Glomerular endothelial cell (primary cell): ENCODE measurements around the gene MGAT5. TPM values are rescaled to one million over a fixed set of nuclear protein-coding genes. Genes with fewer than 3 reads are reported as not detected.
"Not testable (repeated sequence)": the region's sequence is repeated elsewhere in the genome, so short reads cannot be mapped to it uniquely, and the experiment has no call there.

ENCODE experiments used
- DNase-seq: peaks from one replicate; pipeline ENCODE4 v3.0.0-alpha.2; 2011; ENCODE audit warnings: low read depth, low spot score; ENCODE audit errors: extremely low read depth
- total RNA-seq: library from RNA; depleted of rRNA; stranded (reverse); fragments of >200 nt; gene quantifications from 2 replicates; pipeline ENCODE4 v1.2.3, GENCODE V29; 2015

MGAT5 gene
- total RNA-seq, 1 donor from 2014 or later, result 75.1 TPM

DNA sequence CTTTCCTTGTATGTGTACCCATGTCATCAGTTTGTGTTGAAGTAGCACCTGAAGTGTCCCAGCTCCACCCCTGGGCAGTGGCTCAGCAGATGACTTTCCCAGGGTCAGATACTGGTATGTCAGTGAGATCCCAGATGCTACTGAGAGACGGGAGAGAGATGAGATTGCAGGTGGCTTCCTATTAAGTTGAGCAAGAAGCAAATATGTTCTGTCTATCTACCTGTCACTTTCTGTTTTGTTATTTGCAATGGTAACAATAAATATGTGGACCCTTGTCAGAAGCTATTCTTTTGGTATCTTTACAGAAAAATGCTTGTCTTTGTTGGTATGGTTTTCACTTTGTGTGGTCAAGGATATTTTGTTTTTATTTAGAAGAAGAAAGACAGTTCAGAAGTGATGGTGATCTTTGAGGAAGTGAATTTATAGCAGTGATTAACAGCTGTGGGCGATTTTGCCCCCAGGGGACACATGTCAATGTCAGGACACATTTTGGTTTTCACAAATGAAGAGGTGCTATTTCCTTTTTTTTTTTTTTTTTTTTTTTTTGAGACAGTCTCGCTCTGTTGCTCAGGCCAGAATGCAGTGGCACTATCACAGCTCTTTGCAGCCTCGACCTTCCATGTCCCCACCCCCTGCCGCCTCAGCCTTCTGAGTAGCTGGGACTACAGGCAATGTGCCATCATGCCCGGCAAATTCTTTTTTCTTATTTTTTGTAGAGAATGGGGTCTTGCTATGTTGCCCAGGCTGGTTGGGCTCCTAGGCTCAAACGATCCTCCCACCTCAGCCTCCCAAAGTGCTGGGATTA, 21.4 kb downstream of the MGAT5 start:
- DNase-seq, result no peak

DNA sequence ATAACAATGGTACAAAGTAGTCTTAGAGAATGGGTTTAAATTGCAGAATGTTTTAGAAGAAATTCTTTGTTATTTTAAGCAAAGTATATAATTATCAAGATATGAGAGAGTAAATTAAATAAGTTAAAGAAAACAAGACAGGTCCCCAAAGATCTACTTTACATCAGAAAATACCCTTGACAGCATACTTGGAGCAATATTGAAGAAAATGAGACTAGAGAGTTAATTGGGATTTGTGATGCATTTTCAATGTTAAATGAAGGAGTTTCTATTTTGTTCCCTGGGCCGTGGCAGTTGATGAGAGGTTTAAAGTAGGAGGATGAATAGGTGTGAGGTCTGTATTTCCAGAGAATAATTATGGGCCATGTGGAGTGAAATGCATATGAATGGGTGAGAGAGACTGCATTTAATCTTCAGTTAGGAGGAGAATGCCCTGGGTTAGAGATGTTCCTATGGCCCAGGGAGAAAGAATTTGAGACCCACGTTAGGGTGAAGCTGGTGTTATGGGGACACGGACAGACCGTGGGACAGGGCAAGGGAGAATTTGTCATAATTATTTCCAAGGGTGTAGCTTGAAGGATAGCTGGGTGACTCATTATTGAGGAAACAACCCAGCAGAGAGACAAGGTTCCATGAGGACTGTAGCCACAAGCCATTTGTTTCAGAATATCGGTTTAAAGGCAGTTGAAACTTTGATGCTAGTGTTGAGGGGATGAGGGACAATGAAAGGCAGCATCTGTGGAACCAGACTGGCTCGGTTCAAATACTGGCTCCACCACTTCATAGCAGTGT, 22.7 kb downstream of the MGAT5 start:
- DNase-seq, result no peak

DNA sequence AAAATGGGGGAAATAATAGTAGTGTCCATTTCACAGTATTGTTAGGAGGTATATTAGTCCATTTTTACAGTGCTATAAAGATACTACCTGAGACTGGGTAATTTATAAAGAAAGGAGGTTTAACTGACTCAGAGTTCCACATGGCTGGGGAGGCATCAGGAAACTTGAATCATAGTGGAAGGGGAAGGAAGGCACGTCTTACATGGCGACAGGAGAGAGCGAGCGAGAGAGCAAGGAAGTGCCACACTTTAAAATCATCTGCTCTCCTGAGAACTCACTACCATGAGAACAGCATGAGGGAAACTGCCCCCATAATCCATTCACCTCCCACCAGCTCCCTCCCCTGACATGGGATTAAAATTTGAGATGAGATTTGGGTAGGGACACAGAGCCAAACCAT, 23.4 kb downstream of the MGAT5 start:
- no peak for DNase-seq

DNA sequence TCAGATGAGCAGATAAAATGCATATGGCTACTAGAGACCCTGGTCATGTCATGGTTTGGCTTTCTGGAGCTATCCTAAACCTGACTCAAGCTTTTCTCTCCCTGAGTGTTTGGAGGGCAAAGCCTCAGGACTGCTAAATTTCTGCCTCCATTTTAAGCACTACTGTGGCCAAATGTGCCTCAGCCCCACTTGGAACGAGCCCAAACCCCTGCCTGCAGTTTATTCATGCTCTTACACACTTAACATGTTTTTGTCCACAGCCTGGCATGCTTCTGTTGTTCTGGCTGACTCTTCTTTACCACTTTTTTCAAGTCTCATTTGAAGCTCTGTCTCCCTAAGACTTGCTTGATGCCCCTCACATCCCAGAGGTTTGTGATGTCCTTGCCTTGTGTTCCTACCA, 24.7 kb downstream of the MGAT5 start:
- no peak for DNase-seq

GRCh38 chr2:134279417-134279816, 25.5 kb downstream of the MGAT5 start:
- DNase-seq, result no peak

GRCh38 chr2:134280231-134280630, 26.4 kb downstream of the MGAT5 start:
- no peak for DNase-seq

DNA sequence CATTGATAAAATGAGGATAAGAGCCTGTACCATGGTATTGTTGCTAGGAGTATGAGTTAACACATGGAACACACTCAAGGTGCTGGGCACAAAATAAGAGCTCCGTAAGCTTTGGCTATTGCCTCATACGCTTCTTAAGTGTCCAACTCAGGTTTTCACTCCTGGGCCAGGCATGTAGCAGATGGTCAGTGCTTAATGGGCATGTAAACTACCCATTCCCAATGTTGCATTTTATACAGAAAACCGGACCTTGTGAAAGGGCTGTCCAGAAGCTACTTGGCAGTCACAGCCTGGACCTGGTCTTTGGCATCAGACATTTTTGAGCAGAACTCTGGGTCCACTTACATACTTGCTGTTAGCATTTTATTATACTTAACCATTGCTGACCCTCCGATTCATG, 26.9 kb downstream of the MGAT5 start:
- no peak for DNase-seq

DNA sequence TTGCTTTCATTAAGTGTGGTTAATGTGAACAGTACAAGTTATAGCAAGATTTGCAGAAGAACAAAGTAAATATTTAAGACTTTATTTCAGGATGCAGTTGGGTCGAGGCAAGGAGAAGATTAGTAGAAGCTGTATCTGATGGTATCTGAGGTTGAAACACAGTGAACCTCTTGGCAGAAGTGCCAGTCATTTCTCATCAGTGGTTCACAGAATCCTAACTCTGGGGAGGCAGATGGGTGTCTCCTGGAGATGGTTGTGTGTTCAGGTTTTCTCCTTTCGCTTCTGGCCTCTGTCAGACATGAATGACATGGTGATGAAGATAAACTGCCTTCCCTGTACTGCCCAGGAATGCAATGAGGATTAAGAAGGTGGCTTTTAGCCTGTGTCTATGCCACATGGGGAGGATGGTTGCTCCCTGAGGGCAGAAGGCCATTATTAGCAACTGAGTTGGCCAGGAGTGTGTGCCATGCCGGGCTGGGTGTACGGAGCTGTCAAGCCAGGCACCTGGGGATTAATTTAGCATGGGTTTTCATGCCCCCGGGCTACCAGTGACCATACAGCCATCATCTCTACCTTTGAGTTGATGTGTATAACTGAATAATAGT, 28.0 kb downstream of the MGAT5 start:
- no peak for DNase-seq

GRCh38 chr2:134282629-134283400, 28.9 kb downstream of the MGAT5 start:
- DNase-seq, result no peak

GRCh38 chr2:134283661-134284060, 29.8 kb downstream of the MGAT5 start:
- DNase-seq, result no peak

GRCh38 chr2:134284119-134284670, 30.3 kb downstream of the MGAT5 start:
- no peak for DNase-seq

- DNase-seq, result no peak
Measured at GRCh38 chr2:134287323-134287722, 33.5 kb downstream of the MGAT5 start.

DNA sequence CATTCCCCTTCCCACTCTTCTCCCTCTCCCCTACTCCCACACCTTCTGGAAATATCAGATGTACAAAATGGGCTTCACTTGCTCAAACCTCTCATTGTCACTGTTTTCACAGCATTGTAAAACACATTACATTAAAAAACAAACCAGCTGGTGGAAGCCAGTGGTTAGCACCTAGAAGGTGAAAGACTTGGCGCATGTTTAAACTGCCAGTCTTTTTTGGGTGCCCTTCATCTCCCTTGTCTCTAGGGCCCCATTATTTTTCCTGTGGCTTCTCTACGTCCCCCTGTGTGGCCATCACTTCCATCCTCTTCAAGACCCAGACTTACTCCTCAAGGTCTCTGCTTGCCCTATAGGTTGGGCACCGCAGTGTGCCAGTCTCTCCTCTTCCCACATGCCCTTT, 34.9 kb downstream of the MGAT5 start:
- no peak for DNase-seq

GRCh38 chr2:134289225-134289624, 35.4 kb downstream of the MGAT5 start:
- no peak for DNase-seq

GRCh38 chr2:134290358-134290757, 36.5 kb downstream of the MGAT5 start:
- no peak for DNase-seq

GRCh38 chr2:134292514-134292913, 38.6 kb downstream of the MGAT5 start:
- no peak for DNase-seq

- DNase-seq, result no peak
Measured at GRCh38 chr2:134293719-134294537, 40.1 kb downstream of the MGAT5 start.

DNA sequence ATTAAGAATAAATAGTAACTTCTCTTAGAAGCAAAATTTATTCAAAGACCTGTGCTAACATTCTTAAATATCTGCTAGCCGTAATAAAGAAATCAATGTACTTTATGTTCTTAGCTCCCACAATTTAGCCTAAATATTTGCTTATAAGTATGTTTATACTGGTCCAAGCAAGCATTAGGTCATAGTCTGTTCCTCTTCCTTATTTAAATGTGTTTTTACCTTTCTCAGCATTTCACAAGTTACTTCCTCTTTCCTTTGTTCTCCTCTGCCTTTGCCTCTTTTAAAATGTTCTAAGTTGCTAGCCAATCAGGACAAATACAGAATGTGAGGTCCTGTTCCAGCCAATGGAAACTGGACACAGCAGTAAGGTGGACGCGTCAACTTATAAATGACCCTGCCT, 40.7 kb downstream of the MGAT5 start:
- not testable (repeated sequence) for DNase-seq

GRCh38 chr2:134295441-134295840, 41.6 kb downstream of the MGAT5 start:
- DNase-seq, result no peak

DNA sequence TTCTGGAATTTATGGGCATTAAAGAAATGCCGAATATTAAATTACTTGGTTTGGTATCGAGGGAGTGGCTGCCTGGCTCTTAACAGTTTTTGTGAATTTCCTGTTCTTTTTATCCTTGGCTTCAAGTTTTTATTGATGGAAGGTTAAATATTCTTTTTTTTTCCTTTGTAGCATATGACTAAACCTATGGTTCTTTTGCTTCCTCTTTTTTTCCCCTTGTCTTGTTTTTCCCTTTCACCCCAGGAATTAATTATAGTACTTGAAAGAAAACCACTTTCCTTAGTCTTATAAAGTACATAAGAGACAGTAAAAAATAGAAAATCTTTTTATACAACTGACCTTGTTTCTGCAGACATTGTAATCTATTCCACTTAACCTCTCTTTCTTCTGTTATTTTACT, 42.4 kb downstream of the MGAT5 start:
- DNase-seq, result no peak
